Stimulated activated memory B cell treated with anti-CD40 and anti-IgM and Interleukin-4, amounts not matched to agents 10 μg/mL and 1 μg/mL and 100 μg/mL, for 72 hours (primary cell): ENCODE measurements around the gene SYDE2.
"Not testable (repeated sequence)": the region's sequence is repeated elsewhere in the genome, so short reads cannot be mapped to it uniquely, and the experiment has no call there.

ENCODE experiments used
- ATAC-seq: fragments of 150-1000 bp; cut with Tn5 transposase; 2 replicates; pipeline ENCODE4 v1.10.0; 2021
- H3K27ac Mint-ChIP-seq: one replicate; pipeline ENCODE4 v1.8.0; 2022; ENCODE audit warnings: mild to moderate bottlenecking, mixed read lengths
- H3K27me3 Mint-ChIP-seq: one replicate; pipeline ENCODE4 v1.8.0; 2022; ENCODE audit warnings: mixed read lengths
- H3K36me3 Mint-ChIP-seq: one replicate; pipeline ENCODE4 v1.8.0; 2022; ENCODE audit warnings: mixed read lengths
- H3K4me1 Mint-ChIP-seq: one replicate; pipeline ENCODE4 v1.8.0; 2022; ENCODE audit warnings: mixed read lengths
- H3K4me3 Mint-ChIP-seq: one replicate; pipeline ENCODE4 v1.8.0; 2022; ENCODE audit warnings: mild to moderate bottlenecking, moderate library complexity, mixed read lengths
- H3K9me3 Mint-ChIP-seq: one replicate; pipeline ENCODE4 v1.8.0; 2022; ENCODE audit warnings: mixed read lengths

The SYDE2 gene

GRCh38 chr1:85195703-85196102, 5.1 kb downstream of the SYDE2 start:
- H3K27me3 Mint-ChIP-seq, result no peaks in the 10 kb centered on the region
- H3K27ac Mint-ChIP-seq, result no peak overlapping the region
- no peaks in the 10 kb centered on the region for H3K9me3 Mint-ChIP-seq
- H3K36me3 Mint-ChIP-seq, result no peaks in the 10 kb centered on the region
- no peaks in the 10 kb centered on the region for H3K4me1 Mint-ChIP-seq
- no peak overlapping the region for H3K4me3 Mint-ChIP-seq
- ATAC-seq, result no peak

- H3K4me3 Mint-ChIP-seq, H3K9me3 Mint-ChIP-seq, H3K36me3 Mint-ChIP-seq, H3K4me1 Mint-ChIP-seq, H3K27ac Mint-ChIP-seq, H3K27me3 Mint-ChIP-seq, ATAC-seq: not testable (repeated sequence)
Measured at GRCh38 chr1:85192129-85192528, 8.7 kb downstream of the SYDE2 start.

GRCh38 chr1:85189120-85189519, 11.7 kb downstream of the SYDE2 start:
- Mint-ChIP-seq H3K4me3 (no peak overlapping the region), H3K36me3 (peaks cover 7% of the 10 kb centered on the region), H3K27me3 (no peaks in the 10 kb centered on the region), H3K4me1 (peaks cover 5% of the 10 kb centered on the region), H3K27ac (no peak overlapping the region), H3K9me3 (peaks cover 3% of the 10 kb centered on the region)
- no peak for ATAC-seq

- Mint-ChIP-seq H3K27me3 (no peaks in the 10 kb centered on the region), H3K9me3 (peaks cover 3% of the 10 kb centered on the region), H3K4me1 (peaks cover 5% of the 10 kb centered on the region), H3K36me3 (peaks cover 7% of the 10 kb centered on the region), H3K4me3 (no peak overlapping the region), H3K27ac (no peak overlapping the region)
- no peak for ATAC-seq
Measured at GRCh38 chr1:85188530-85188929, 12.3 kb downstream of the SYDE2 start.

- not testable (repeated sequence) for H3K4me3 Mint-ChIP-seq, H3K4me1 Mint-ChIP-seq, H3K9me3 Mint-ChIP-seq, H3K36me3 Mint-ChIP-seq, H3K27ac Mint-ChIP-seq, H3K27me3 Mint-ChIP-seq, ATAC-seq
Measured at GRCh38 chr1:85187021-85187420, 13.8 kb downstream of the SYDE2 start.

- no peak overlapping the region for H3K4me3 Mint-ChIP-seq
- H3K27ac Mint-ChIP-seq, result no peak overlapping the region
- H3K4me1 Mint-ChIP-seq, result peaks cover 11% of the 10 kb centered on the region
- no peak for ATAC-seq
- H3K36me3 Mint-ChIP-seq, result peaks cover 7% of the 10 kb centered on the region
- peaks cover 3% of the 10 kb centered on the region for H3K9me3 Mint-ChIP-seq
- no peaks in the 10 kb centered on the region for H3K27me3 Mint-ChIP-seq
Measured at GRCh38 chr1:85184245-85184644, 16.6 kb downstream of the SYDE2 start.

- no peak for ATAC-seq
- H3K4me3 Mint-ChIP-seq, result no peak overlapping the region
- H3K9me3 Mint-ChIP-seq, result no peaks in the 10 kb centered on the region
- peaks cover 6% of the 10 kb centered on the region for H3K4me1 Mint-ChIP-seq
- H3K27me3 Mint-ChIP-seq, result no peaks in the 10 kb centered on the region
- H3K27ac Mint-ChIP-seq, result no peak overlapping the region
- H3K36me3 Mint-ChIP-seq, result peaks cover under 1% of the 10 kb centered on the region
Measured at GRCh38 chr1:85182700-85183099, 18.1 kb downstream of the SYDE2 start.

- Mint-ChIP-seq H3K27me3 (no peaks in the 10 kb centered on the region), H3K4me1 (peaks cover 6% of the 10 kb centered on the region), H3K9me3 (no peaks in the 10 kb centered on the region), H3K27ac (no peak overlapping the region), H3K36me3 (peaks cover 9% of the 10 kb centered on the region), H3K4me3 (no peak overlapping the region)
- no peak for ATAC-seq
Measured at GRCh38 chr1:85180869-85181268, 19.9 kb downstream of the SYDE2 start.

GRCh38 chr1:85179522-85179921, 21.3 kb downstream of the SYDE2 start:
- H3K36me3 Mint-ChIP-seq, result peaks cover 9% of the 10 kb centered on the region
- ATAC-seq, result no peak
- H3K4me1 Mint-ChIP-seq, result peaks cover 6% of the 10 kb centered on the region
- no peak overlapping the region for H3K4me3 Mint-ChIP-seq
- no peaks in the 10 kb centered on the region for H3K27me3 Mint-ChIP-seq
- H3K27ac Mint-ChIP-seq, result no peak overlapping the region
- no peaks in the 10 kb centered on the region for H3K9me3 Mint-ChIP-seq

- H3K4me3 Mint-ChIP-seq, result no peak overlapping the region
- no peaks in the 10 kb centered on the region for H3K27me3 Mint-ChIP-seq
- H3K4me1 Mint-ChIP-seq, result peaks cover 6% of the 10 kb centered on the region
- peaks cover 9% of the 10 kb centered on the region for H3K36me3 Mint-ChIP-seq
- H3K27ac Mint-ChIP-seq, result no peak overlapping the region
- ATAC-seq, result no peak
- H3K9me3 Mint-ChIP-seq, result no peaks in the 10 kb centered on the region
Measured at GRCh38 chr1:85178396-85178795, 22.4 kb downstream of the SYDE2 start.

- H3K4me1 Mint-ChIP-seq, result peaks cover 2% of the 10 kb centered on the region
- H3K4me3 Mint-ChIP-seq, result no peak overlapping the region
- no peak for ATAC-seq
- H3K27me3 Mint-ChIP-seq, result no peaks in the 10 kb centered on the region
- H3K36me3 Mint-ChIP-seq, result peaks cover 9% of the 10 kb centered on the region
- H3K27ac Mint-ChIP-seq, result no peak overlapping the region
- no peaks in the 10 kb centered on the region for H3K9me3 Mint-ChIP-seq
Measured at GRCh38 chr1:85174503-85174902, 26.3 kb downstream of the SYDE2 start.

GRCh38 chr1:85172684-85173337, 28.0 kb downstream of the SYDE2 start:
- H3K9me3 Mint-ChIP-seq, result no peaks in the 10 kb centered on the region
- ATAC-seq, result no peak
- H3K4me1 Mint-ChIP-seq, result no peaks in the 10 kb centered on the region
- H3K27ac Mint-ChIP-seq, result no peak overlapping the region
- H3K36me3 Mint-ChIP-seq, result peaks cover 9% of the 10 kb centered on the region
- H3K4me3 Mint-ChIP-seq, result no peak overlapping the region
- no peaks in the 10 kb centered on the region for H3K27me3 Mint-ChIP-seq

- no peak for ATAC-seq
- no peaks in the 10 kb centered on the region for H3K4me1 Mint-ChIP-seq
- H3K36me3 Mint-ChIP-seq, result no peaks in the 10 kb centered on the region
- H3K9me3 Mint-ChIP-seq, result no peaks in the 10 kb centered on the region
- no peak overlapping the region for H3K4me3 Mint-ChIP-seq
- H3K27me3 Mint-ChIP-seq, result no peaks in the 10 kb centered on the region
- no peak overlapping the region for H3K27ac Mint-ChIP-seq
Measured at GRCh38 chr1:85171721-85172120, 29.1 kb downstream of the SYDE2 start.

- no peaks in the 10 kb centered on the region for H3K36me3 Mint-ChIP-seq
- H3K4me3 Mint-ChIP-seq, result no peak overlapping the region
- no peak for ATAC-seq
- H3K9me3 Mint-ChIP-seq, result no peaks in the 10 kb centered on the region
- no peaks in the 10 kb centered on the region for H3K27me3 Mint-ChIP-seq
- H3K4me1 Mint-ChIP-seq, result no peaks in the 10 kb centered on the region
- H3K27ac Mint-ChIP-seq, result no peak overlapping the region
Measured at GRCh38 chr1:85168884-85169283, 31.9 kb downstream of the SYDE2 start.

- no peaks in the 10 kb centered on the region for H3K36me3 Mint-ChIP-seq
- no peak for ATAC-seq
- no peak overlapping the region for H3K27ac Mint-ChIP-seq
- no peaks in the 10 kb centered on the region for H3K4me1 Mint-ChIP-seq
- no peak overlapping the region for H3K4me3 Mint-ChIP-seq
- no peaks in the 10 kb centered on the region for H3K27me3 Mint-ChIP-seq
- H3K9me3 Mint-ChIP-seq, result no peaks in the 10 kb centered on the region
Measured at GRCh38 chr1:85166351-85166750, 34.5 kb downstream of the SYDE2 start.

- H3K27ac Mint-ChIP-seq, result no peak overlapping the region
- no peaks in the 10 kb centered on the region for H3K27me3 Mint-ChIP-seq
- no peak for ATAC-seq
- no peak overlapping the region for H3K4me3 Mint-ChIP-seq
- no peaks in the 10 kb centered on the region for H3K4me1 Mint-ChIP-seq
- H3K9me3 Mint-ChIP-seq, result no peaks in the 10 kb centered on the region
- H3K36me3 Mint-ChIP-seq, result no peaks in the 10 kb centered on the region
Measured at GRCh38 chr1:85158910-85159309, 41.9 kb downstream of the SYDE2 start.

GRCh38 chr1:85157436-85157835, 43.4 kb downstream of the SYDE2 start:
- Mint-ChIP-seq H3K27ac (no peak overlapping the region), H3K27me3 (no peaks in the 10 kb centered on the region), H3K9me3 (no peaks in the 10 kb centered on the region), H3K4me1 (no peaks in the 10 kb centered on the region), H3K4me3 (no peak overlapping the region), H3K36me3 (no peaks in the 10 kb centered on the region)
- no peak for ATAC-seq
